HUES48 (cell line): ENCODE data around the gene ZNF441.
"Not testable (repeated sequence)": the region's sequence is repeated elsewhere in the genome, so short reads cannot be mapped to it uniquely, and the experiment has no call there.

ENCODE experiments used
- H3K27ac ChIP-seq: one replicate; pipeline ENCODE4 v1.7.0; 2013; ENCODE audit warnings: low read depth, low read length, inconsistent platforms
- H3K27me3 ChIP-seq: 2 replicates; pipeline ENCODE4 v1.6.1; 2013; ENCODE audit warnings: mild to moderate bottlenecking, low read length; ENCODE audit not compliant: control insufficient read depth, insufficient read depth
- H3K36me3 ChIP-seq: 2 replicates; pipeline ENCODE4 v1.6.1; 2013; ENCODE audit warnings: low read length; ENCODE audit not compliant: control insufficient read depth, insufficient read depth
- H3K4me1 ChIP-seq: 2 replicates; pipeline ENCODE4 v1.6.1; 2013; ENCODE audit warnings: mild to moderate bottlenecking, low read length; ENCODE audit not compliant: control insufficient read depth, insufficient read depth
- H3K4me3 ChIP-seq: 2 replicates; pipeline ENCODE4 v1.5.1; 2013; ENCODE audit warnings: mild to moderate bottlenecking, low read depth, low read length
- H3K9ac ChIP-seq: 2 replicates; pipeline ENCODE4 v1.6.1; 2013; ENCODE audit warnings: mild to moderate bottlenecking, low read depth, low read length, moderate library complexity
- H3K9me3 ChIP-seq: 2 replicates; pipeline ENCODE4 v1.6.1; 2013; ENCODE audit warnings: low read length; ENCODE audit not compliant: control insufficient read depth, insufficient read depth

ZNF441 gene

GRCh38 chr19:11749751-11750150 lies 17.0 kb upstream of the ZNF441 start:
- H3K9me3 ChIP-seq: peaks cover 51% of the 10 kb centered on the region
- no peaks in the 10 kb centered on the region for H3K4me1 ChIP-seq
- H3K36me3 ChIP-seq: no peaks in the 10 kb centered on the region
- no peak overlapping the region for H3K9ac ChIP-seq
- no peaks in the 10 kb centered on the region for H3K27me3 ChIP-seq
- no peak overlapping the region for H3K27ac ChIP-seq
- no peak overlapping the region for H3K4me3 ChIP-seq

- no peaks in the 10 kb centered on the region for H3K4me1 ChIP-seq
- H3K9ac ChIP-seq: no peak overlapping the region
- no peaks in the 10 kb centered on the region for H3K36me3 ChIP-seq
- H3K9me3 ChIP-seq: peaks cover 58% of the 10 kb centered on the region
- no peaks in the 10 kb centered on the region for H3K27me3 ChIP-seq
- no peak overlapping the region for H3K4me3 ChIP-seq
- no peak overlapping the region for H3K27ac ChIP-seq
These were observed 14.5 kb upstream of the ZNF441 start for GRCh38 chr19:11752244-11752736.

GRCh38 chr19:11754663-11755062 lies 12.1 kb upstream of the ZNF441 start:
- Histone ChIP-seq H3K4me3 (no peak overlapping the region), H3K9me3 (peaks cover 59% of the 10 kb centered on the region), H3K36me3 (no peaks in the 10 kb centered on the region), H3K9ac (no peak overlapping the region), H3K27ac (no peak overlapping the region), H3K27me3 (no peaks in the 10 kb centered on the region), H3K4me1 (no peaks in the 10 kb centered on the region)

GRCh38 chr19:11756965-11757364 lies 9.8 kb upstream of the ZNF441 start:
- Histone ChIP-seq H3K9me3 (peaks cover 48% of the 10 kb centered on the region), H3K4me3 (no peak overlapping the region), H3K27me3 (no peaks in the 10 kb centered on the region), H3K4me1 (no peaks in the 10 kb centered on the region), H3K9ac (no peak overlapping the region), H3K27ac (no peak overlapping the region), H3K36me3 (no peaks in the 10 kb centered on the region)

- H3K27ac ChIP-seq: no peak overlapping the region
- H3K4me3 ChIP-seq: no peak overlapping the region
- no peaks in the 10 kb centered on the region for H3K4me1 ChIP-seq
- no peak overlapping the region for H3K9ac ChIP-seq
- no peaks in the 10 kb centered on the region for H3K27me3 ChIP-seq
- H3K9me3 ChIP-seq: peaks cover 38% of the 10 kb centered on the region
- H3K36me3 ChIP-seq: no peaks in the 10 kb centered on the region
These were observed 7.0 kb upstream of the ZNF441 start for GRCh38 chr19:11759805-11760204.

GRCh38 chr19:11763117-11763516 lies 3.7 kb upstream of the ZNF441 start:
- H3K9ac ChIP-seq: no peak overlapping the region
- peaks cover 13% of the 10 kb centered on the region for H3K27me3 ChIP-seq

GRCh38 chr19:11763611-11764010 lies 3.2 kb upstream of the ZNF441 start:
- H3K27ac ChIP-seq: no peak overlapping the region
- H3K27me3 ChIP-seq: peaks cover 18% of the 10 kb centered on the region
- no peak overlapping the region for H3K4me3 ChIP-seq
- peaks cover 23% of the 10 kb centered on the region for H3K9me3 ChIP-seq
- H3K36me3 ChIP-seq: no peaks in the 10 kb centered on the region
- no peak overlapping the region for H3K9ac ChIP-seq
- no peaks in the 10 kb centered on the region for H3K4me1 ChIP-seq

More at GRCh38 chr19:11763117-11763516, 3.7 kb upstream of the ZNF441 start:
- Histone ChIP-seq H3K9me3 (peaks cover 23% of the 10 kb centered on the region), H3K36me3 (no peaks in the 10 kb centered on the region), H3K4me3 (no peak overlapping the region), H3K4me1 (no peaks in the 10 kb centered on the region), H3K27ac (no peak overlapping the region)

- Histone ChIP-seq H3K9ac (no peak overlapping the region), H3K27ac (no peak overlapping the region)
These were observed 883 bp downstream of the ZNF441 start for GRCh38 chr19:11767633-11768133.

GRCh38 chr19:11769995-11770394 lies 3.2 kb downstream of the ZNF441 start:
- H3K27me3 ChIP-seq: peaks cover 21% of the 10 kb centered on the region
- H3K4me3 ChIP-seq: no peak overlapping the region
- H3K36me3 ChIP-seq: no peaks in the 10 kb centered on the region
- H3K27ac ChIP-seq: no peak overlapping the region
- H3K9me3 ChIP-seq: peaks cover 20% of the 10 kb centered on the region
- H3K9ac ChIP-seq: no peak overlapping the region
- H3K4me1 ChIP-seq: no peaks in the 10 kb centered on the region

More at GRCh38 chr19:11767633-11768133, 883 bp downstream of the ZNF441 start:
- Histone ChIP-seq H3K36me3 (no peaks in the 10 kb centered on the region), H3K9me3 (peaks cover 18% of the 10 kb centered on the region), H3K27me3 (peaks cover 21% of the 10 kb centered on the region), H3K4me1 (no peaks in the 10 kb centered on the region), H3K4me3 (peak overlapping the region; percentile 72)

GRCh38 chr19:11771520-11771919 lies 4.7 kb downstream of the ZNF441 start:
- peaks cover 21% of the 10 kb centered on the region for H3K27me3 ChIP-seq
- H3K9ac ChIP-seq, H3K4me3 ChIP-seq, H3K4me1 ChIP-seq, H3K27ac ChIP-seq, H3K36me3 ChIP-seq: not testable (repeated sequence)
- peaks cover 29% of the 10 kb centered on the region for H3K9me3 ChIP-seq

- H3K4me1 ChIP-seq, H3K9ac ChIP-seq, H3K27me3 ChIP-seq, H3K4me3 ChIP-seq, H3K27ac ChIP-seq, H3K36me3 ChIP-seq: not testable (repeated sequence)
- H3K9me3 ChIP-seq: peaks cover 66% of the 10 kb centered on the region
These were observed 9.9 kb downstream of the ZNF441 start for GRCh38 chr19:11776669-11777068.
